A549 (cell line): ENCODE measurements around the gene PPP2R5C.

Experiments
- BHLHE40 ChIP-seq: IDR thresholded peaks from 2 replicates; pipeline ENCODE4 v1.6.1; 2012; ENCODE audit warnings: low read depth, low read length, inconsistent platforms
- CEBPB ChIP-seq, 2 experiments: fragments of >200 bp in 1 of 2; sonication (Bioruptor Twin) in 1 of 2; formaldehyde crosslinking in 1 of 2; IDR thresholded peaks; 2 replicates each; pipeline ENCODE4 v1.6.1; 2012 to 2016
- CHD4 ChIP-seq: fragments of 200-600 bp; sonication (generic); IDR thresholded peaks from 2 replicates; pipeline ENCODE4 v1.6.1; 2016; ENCODE audit warnings: antibody characterized with exemption, mild to moderate bottlenecking, borderline replicate concordance
- EP300 ChIP-seq, 2 experiments: fragments of >200 bp; sonication (Bioruptor Twin); formaldehyde crosslinking; IDR thresholded peaks; 2 replicates in 1 of 2; 3 replicates in 1 of 2; pipeline ENCODE4 v1.6.1; 2016 to 2017
- JUN ChIP-seq, 2 experiments: fragments of >200 bp; sonication (Bioruptor Twin); formaldehyde crosslinking; IDR thresholded peaks; 2 replicates in 1 of 2; 3 replicates in 1 of 2; pipeline ENCODE4 v1.6.1; 2016 to 2017
- JUNB ChIP-seq: fragments of >200 bp; sonication (Bioruptor Twin); formaldehyde crosslinking; IDR thresholded peaks from 2 replicates; pipeline ENCODE4 v1.6.1; 2016
- KDM5A ChIP-seq: fragments of 200-600 bp; sonication (generic); IDR thresholded peaks from 2 replicates; pipeline ENCODE4 v1.6.1; 2016; ENCODE audit warnings: antibody characterized with exemption, mild to moderate bottlenecking
- NPAS2 ChIP-seq: fragments of 250-450 bp; sonication (Bioruptor Pico); IDR thresholded peaks from 2 replicates; pipeline ENCODE4 v1.8.0; 2022; ENCODE audit warnings: mild to moderate bottlenecking, moderate library complexity, borderline replicate concordance
- POLR2A ChIP-seq: IDR thresholded peaks from 2 replicates; pipeline ENCODE4 v1.6.1; 2012; ENCODE audit warnings: mild to moderate bottlenecking, low read length
- POLR2AphosphoS2 ChIP-seq: conservative IDR thresholded peaks from 2 replicates; pipeline ENCODE4 v1.6.1; 2012; ENCODE audit warnings: low read length, improper control_type of control experiment, inconsistent platforms
- RARB ChIP-seq: fragments of 250-450 bp; sonication (Bioruptor Pico); IDR thresholded peaks from 2 replicates; pipeline ENCODE4 v1.8.0; 2021; ENCODE audit warnings: mild to moderate bottlenecking, moderate library complexity
- RCOR1 ChIP-seq: fragments of 150-350 bp; IDR thresholded peaks from 2 replicates; pipeline ENCODE4 v1.6.1; 2014; ENCODE audit warnings: antibody characterized with exemption, low read length, low read depth
- TF ChIP-seq, protein P1 (sequence below): fragments of >200 bp; sonication (Bioruptor Twin); formaldehyde crosslinking; IDR thresholded peaks from 3 replicates; pipeline ENCODE4 v1.5.1; 2016
- TF ChIP-seq, protein P2 (sequence below): fragments of >200 bp; sonication (Bioruptor Twin); formaldehyde crosslinking; IDR thresholded peaks from 3 replicates; pipeline ENCODE4 v1.6.1; 2016

DNA sequence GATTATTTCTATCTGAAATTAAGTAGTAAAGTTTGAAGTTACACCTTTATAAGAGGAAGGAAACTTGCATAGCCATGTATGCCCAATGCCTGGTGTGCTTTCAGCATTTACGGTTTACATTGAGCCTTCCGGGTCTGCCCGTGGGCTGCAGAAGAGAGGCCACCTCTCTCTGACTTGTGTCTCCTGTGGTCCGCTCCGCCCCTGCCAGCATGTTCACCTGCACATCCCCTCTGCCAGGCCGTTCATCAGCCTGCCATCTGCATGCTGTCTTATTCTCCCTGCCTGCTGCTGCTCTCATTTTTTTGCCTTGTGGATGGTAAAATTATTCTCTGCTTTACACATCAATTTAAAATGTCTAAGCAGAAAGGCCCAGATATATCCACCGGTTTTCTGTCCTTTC lies 161.4 kb downstream of the PPP2R5C start:
- TF ChIP-seq, protein P1, sequence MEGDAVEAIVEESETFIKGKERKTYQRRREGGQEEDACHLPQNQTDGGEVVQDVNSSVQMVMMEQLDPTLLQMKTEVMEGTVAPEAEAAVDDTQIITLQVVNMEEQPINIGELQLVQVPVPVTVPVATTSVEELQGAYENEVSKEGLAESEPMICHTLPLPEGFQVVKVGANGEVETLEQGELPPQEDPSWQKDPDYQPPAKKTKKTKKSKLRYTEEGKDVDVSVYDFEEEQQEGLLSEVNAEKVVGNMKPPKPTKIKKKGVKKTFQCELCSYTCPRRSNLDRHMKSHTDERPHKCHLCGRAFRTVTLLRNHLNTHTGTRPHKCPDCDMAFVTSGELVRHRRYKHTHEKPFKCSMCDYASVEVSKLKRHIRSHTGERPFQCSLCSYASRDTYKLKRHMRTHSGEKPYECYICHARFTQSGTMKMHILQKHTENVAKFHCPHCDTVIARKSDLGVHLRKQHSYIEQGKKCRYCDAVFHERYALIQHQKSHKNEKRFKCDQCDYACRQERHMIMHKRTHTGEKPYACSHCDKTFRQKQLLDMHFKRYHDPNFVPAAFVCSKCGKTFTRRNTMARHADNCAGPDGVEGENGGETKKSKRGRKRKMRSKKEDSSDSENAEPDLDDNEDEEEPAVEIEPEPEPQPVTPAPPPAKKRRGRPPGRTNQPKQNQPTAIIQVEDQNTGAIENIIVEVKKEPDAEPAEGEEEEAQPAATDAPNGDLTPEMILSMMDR = no peak
- TF ChIP-seq RCOR1 = no peak
- TF ChIP-seq POLR2A = no peak
- no peak for TF ChIP-seq JUNB
- no peak for TF ChIP-seq POLR2AphosphoS2
- TF ChIP-seq, protein P2, sequence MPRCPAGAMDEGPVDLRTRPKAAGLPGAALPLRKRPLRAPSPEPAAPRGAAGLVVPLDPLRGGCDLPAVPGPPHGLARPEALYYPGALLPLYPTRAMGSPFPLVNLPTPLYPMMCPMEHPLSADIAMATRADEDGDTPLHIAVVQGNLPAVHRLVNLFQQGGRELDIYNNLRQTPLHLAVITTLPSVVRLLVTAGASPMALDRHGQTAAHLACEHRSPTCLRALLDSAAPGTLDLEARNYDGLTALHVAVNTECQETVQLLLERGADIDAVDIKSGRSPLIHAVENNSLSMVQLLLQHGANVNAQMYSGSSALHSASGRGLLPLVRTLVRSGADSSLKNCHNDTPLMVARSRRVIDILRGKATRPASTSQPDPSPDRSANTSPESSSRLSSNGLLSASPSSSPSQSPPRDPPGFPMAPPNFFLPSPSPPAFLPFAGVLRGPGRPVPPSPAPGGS = no peak
- TF ChIP-seq NPAS2 (CRISPR knock-in tag) = no peak
- no peak for TF ChIP-seq EP300 (IDR thresholded peaks at IDR 0.05)
- no peak for TF ChIP-seq CEBPB (IDR thresholded peaks at IDR 0.05)
- TF ChIP-seq JUN (IDR thresholded peaks at IDR 0.05) = no peak
- no peak for TF ChIP-seq CHD4
- no peak for TF ChIP-seq RARB (CRISPR knock-in tag)
- no peak for TF ChIP-seq BHLHE40
- no peak for TF ChIP-seq KDM5A
